CD4-positive, alpha-beta memory T cell (primary cell): ENCODE data around the gene CCDC192. TPM values are rescaled to one million over a fixed set of nuclear protein-coding genes. Genes with fewer than 3 reads are reported as not detected.

Experiments used
- CTCF ChIA-PET: fragments of 350-600 bp; sonication (Branson Sonifier 250); formaldehyde crosslinking; loops from one replicate; lab custom pipeline; 2021; ENCODE audit warnings: inconsistent platforms; ENCODE audit not compliant: partially characterized antibody; lab: Charles Lee
- POLR2A ChIA-PET: fragments of 350-600 bp; sonication (Branson Sonifier 250); formaldehyde crosslinking; loops from one replicate; lab custom pipeline; 2021; ENCODE audit not compliant: partially characterized antibody; lab: Charles Lee
- DNase-seq, 5 donors: peaks; one replicate each; pipeline versions ENCODE4 v3.0.0 to v3.0.0-alpha.2; 2020 to 2022; ENCODE audit warnings: mixed read lengths in 1 of 5
- H3K27ac ChIP-seq: one replicate; pipeline ENCODE4 v1.7.0; 2013; ENCODE audit warnings: low read depth, low read length
- H3K27me3 ChIP-seq: 2 replicates; pipeline ENCODE4 v1.7.0; 2013; ENCODE audit warnings: mild to moderate bottlenecking, low read length, moderate library complexity; ENCODE audit not compliant: insufficient read depth
- H3K36me3 ChIP-seq: 2 replicates; pipeline ENCODE4 v1.7.0; 2013; ENCODE audit warnings: mild to moderate bottlenecking, low read length, moderate library complexity; ENCODE audit not compliant: insufficient read depth
- H3K4me1 ChIP-seq: 2 replicates; pipeline ENCODE4 v1.7.0; 2013; ENCODE audit warnings: mild to moderate bottlenecking, low read length, moderate library complexity; ENCODE audit not compliant: insufficient read depth
- H3K4me3 ChIP-seq, 2 donors: one replicate each; pipeline ENCODE4 v1.7.0; 2013; ENCODE audit warnings: low read length in 2 of 2, mild to moderate bottlenecking in 1 of 2
- H3K9me3 ChIP-seq, 2 donors: one replicate each; pipeline ENCODE4 v1.7.0; 2013; ENCODE audit warnings: low read length in 2 of 2, control low read depth in 1 of 2; ENCODE audit not compliant: control insufficient read depth in 1 of 2
- H3K27ac Mint-ChIP-seq, 7 donors: one replicate each; pipeline ENCODE4 v1.8.0; 2020 to 2021; ENCODE audit warnings: mixed read lengths in 7 of 7, mild to moderate bottlenecking in 6 of 7, inconsistent platforms in 3 of 7, moderate library complexity in 3 of 7
- H3K27me3 Mint-ChIP-seq, 2 donors: one replicate each; pipeline ENCODE4 v1.8.0; 2020 to 2021; ENCODE audit warnings: mixed read lengths in 2 of 2
- H3K36me3 Mint-ChIP-seq, 2 donors: one replicate each; pipeline ENCODE4 v1.8.0; 2020 to 2021; ENCODE audit warnings: mixed read lengths in 2 of 2, inconsistent platforms in 1 of 2, mild to moderate bottlenecking in 1 of 2
- H3K4me1 Mint-ChIP-seq, 4 donors: one replicate each; pipeline ENCODE4 v1.8.0; 2020 to 2021; ENCODE audit warnings: mixed read lengths in 4 of 4, mild to moderate bottlenecking in 1 of 4
- H3K4me3 Mint-ChIP-seq, 8 donors: one replicate each; pipeline ENCODE4 v1.8.0; 2020 to 2021; ENCODE audit warnings: mixed read lengths in 8 of 8, mild to moderate bottlenecking in 7 of 8, moderate library complexity in 6 of 8, inconsistent platforms in 3 of 8
- H3K9me3 Mint-ChIP-seq, 8 donors: one replicate each; pipeline ENCODE4 v1.8.0; 2020 to 2021; ENCODE audit warnings: mixed read lengths in 8 of 8, mild to moderate bottlenecking in 5 of 8, inconsistent platforms in 3 of 8, moderate library complexity in 1 of 8
- intact Hi-C: fragments of 100-400 bp; cut with micrococcal nuclease; formaldehyde crosslinking; loops from one replicate; pipeline ENCODE4 v1.15.1; 2023
- polyA plus RNA-seq, 2 donors: library from polyadenylated mRNA; unstranded; fragments of 300-500 nt; fragmentation: Illumina TruSeq; gene quantifications; one replicate each; pipeline ENCODE4 v1.2.3, GENCODE V29; 2021
- total RNA-seq, 2 experiments: library from RNA; stranded (reverse); gene quantifications; one replicate each; pipeline ENCODE4 v1.2.3, GENCODE V29; 2021

The CCDC192 gene
- total and polyA plus RNA-seq, 4 experiments from 2014 or later: not detected

- H3K27me3 Mint-ChIP-seq: peaks cover 0 to 5% of the 10 kb centered on the region in 2 donors
- no peaks in the 10 kb centered on the region for H3K36me3 ChIP-seq
- DNase-seq: no peak
- intact Hi-C loops: no loop called here
- H3K36me3 Mint-ChIP-seq: no peaks in the 10 kb centered on the region
- peaks cover 0 to under 1% (median 0%) of the 10 kb centered on the region in 8 donors for H3K9me3 Mint-ChIP-seq
- CTCF ChIA-PET: no interaction called here
- no peak overlapping the region for H3K27ac Mint-ChIP-seq
- no peak overlapping the region for H3K27ac ChIP-seq
- H3K27me3 ChIP-seq: no peaks in the 10 kb centered on the region
- no peak overlapping the region for H3K4me3 ChIP-seq
- no peaks in the 10 kb centered on the region for H3K4me1 Mint-ChIP-seq
- no peaks in the 10 kb centered on the region for H3K9me3 ChIP-seq
- no peak overlapping the region for H3K4me3 Mint-ChIP-seq
- POLR2A ChIA-PET: no interaction called here
- H3K4me1 ChIP-seq: no peaks in the 10 kb centered on the region
These were observed 17.5 kb upstream of the CCDC192 start for GRCh38 chr5:127685662-127686061.

GRCh38 chr5:127686424-127686823, 16.8 kb upstream of the CCDC192 start:
- Mint-ChIP-seq H3K4me1 (no peaks in the 10 kb centered on the region), H3K27ac (no peak overlapping the region), H3K4me3 (no peak overlapping the region), H3K27me3 (peaks cover 0 to 4% of the 10 kb centered on the region in 2 donors), H3K9me3 (peaks cover 0 to 4% (median 0%) of the 10 kb centered on the region in 8 donors), H3K36me3 (no peaks in the 10 kb centered on the region)
- no peak for DNase-seq
- ChIA-PET CTCF (no interaction called here), POLR2A (no interaction called here)
- Histone ChIP-seq H3K36me3 (no peaks in the 10 kb centered on the region), H3K27me3 (no peaks in the 10 kb centered on the region), H3K27ac (no peak overlapping the region), H3K4me3 (no peak overlapping the region), H3K4me1 (no peaks in the 10 kb centered on the region), H3K9me3 (no peaks in the 10 kb centered on the region)
- intact Hi-C loops: no loop called here

- intact Hi-C loops: no loop called here
These were observed 8.5 kb upstream of the CCDC192 start for GRCh38 chr5:127694518-127695171.

GRCh38 chr5:127695346-127695745, 7.8 kb upstream of the CCDC192 start:
- no peak overlapping the region for H3K4me3 ChIP-seq
- Mint-ChIP-seq H3K36me3 (no peaks in the 10 kb centered on the region), H3K9me3 (peaks cover 0 to 6% (median 0%) of the 10 kb centered on the region in 8 donors), H3K4me1 (no peaks in the 10 kb centered on the region), H3K27ac (no peak overlapping the region), H3K27me3 (peaks cover 0 to 5% of the 10 kb centered on the region in 2 donors), H3K4me3 (no peak overlapping the region)
- ChIA-PET POLR2A (no interaction called here), CTCF (no interaction called here)
- H3K4me1 ChIP-seq: no peaks in the 10 kb centered on the region
- no peaks in the 10 kb centered on the region for H3K27me3 ChIP-seq
- H3K27ac ChIP-seq: no peak overlapping the region
- no peak for DNase-seq
- intact Hi-C loops: no loop called here
- no peaks in the 10 kb centered on the region for H3K36me3 ChIP-seq
- no peaks in the 10 kb centered on the region for H3K9me3 ChIP-seq

More at GRCh38 chr5:127694518-127695171, 8.5 kb upstream of the CCDC192 start:
- no peak for DNase-seq
- H3K4me3 ChIP-seq: no peak overlapping the region
- H3K9me3 ChIP-seq: no peaks in the 10 kb centered on the region
- no peak overlapping the region for H3K27ac ChIP-seq
- ChIA-PET POLR2A (no interaction called here), CTCF (no interaction called here)
- H3K4me1 Mint-ChIP-seq: no peaks in the 10 kb centered on the region
- H3K27me3 ChIP-seq: no peaks in the 10 kb centered on the region
- peaks cover 0 to 5% of the 10 kb centered on the region in 2 donors for H3K27me3 Mint-ChIP-seq
- peaks cover 0 to 6% (median 0%) of the 10 kb centered on the region in 8 donors for H3K9me3 Mint-ChIP-seq
- H3K4me3 Mint-ChIP-seq: no peak overlapping the region
- H3K36me3 ChIP-seq: no peaks in the 10 kb centered on the region
- H3K4me1 ChIP-seq: no peaks in the 10 kb centered on the region
- no peak overlapping the region for H3K27ac Mint-ChIP-seq
- no peaks in the 10 kb centered on the region for H3K36me3 Mint-ChIP-seq

GRCh38 chr5:127696683-127697082, 6.5 kb upstream of the CCDC192 start:
- no peak overlapping the region for H3K27ac ChIP-seq
- POLR2A ChIA-PET: no interaction called here

GRCh38 chr5:127697894-127698600, 5.1 kb upstream of the CCDC192 start:
- Mint-ChIP-seq H3K36me3 (no peaks in the 10 kb centered on the region), H3K27ac (no peak overlapping the region), H3K4me3 (no peak overlapping the region), H3K27me3 (peaks cover 0 to 3% of the 10 kb centered on the region in 2 donors), H3K4me1 (no peaks in the 10 kb centered on the region), H3K9me3 (peaks cover 0 to 2% (median 0%) of the 10 kb centered on the region in 8 donors)
- H3K4me3 ChIP-seq: no peak overlapping the region
- intact Hi-C loops: no loop called here
- ChIA-PET POLR2A (no interaction called here), CTCF (no interaction called here)
- no peaks in the 10 kb centered on the region for H3K4me1 ChIP-seq
- H3K27me3 ChIP-seq: no peaks in the 10 kb centered on the region
- H3K36me3 ChIP-seq: no peaks in the 10 kb centered on the region
- no peak overlapping the region for H3K27ac ChIP-seq
- no peaks in the 10 kb centered on the region for H3K9me3 ChIP-seq
- no peak for DNase-seq

More at GRCh38 chr5:127696683-127697082, 6.5 kb upstream of the CCDC192 start:
- H3K36me3 Mint-ChIP-seq: no peaks in the 10 kb centered on the region
- H3K4me3 ChIP-seq: no peak overlapping the region
- H3K27me3 ChIP-seq: no peaks in the 10 kb centered on the region
- no peaks in the 10 kb centered on the region for H3K9me3 ChIP-seq
- H3K9me3 Mint-ChIP-seq: peaks cover 0 to 2% (median 0%) of the 10 kb centered on the region in 8 donors
- H3K27me3 Mint-ChIP-seq: peaks cover 0 to 5% of the 10 kb centered on the region in 2 donors
- no peak for DNase-seq
- CTCF ChIA-PET: no interaction called here
- no peaks in the 10 kb centered on the region for H3K36me3 ChIP-seq
- no peaks in the 10 kb centered on the region for H3K4me1 Mint-ChIP-seq
- intact Hi-C loops: no loop called here
- no peak overlapping the region for H3K27ac Mint-ChIP-seq
- no peaks in the 10 kb centered on the region for H3K4me1 ChIP-seq
- no peak overlapping the region for H3K4me3 Mint-ChIP-seq

- ChIA-PET CTCF (no interaction called here), POLR2A (no interaction called here)
- Histone ChIP-seq H3K27ac (no peak overlapping the region), H3K27me3 (no peaks in the 10 kb centered on the region), H3K4me3 (no peak overlapping the region), H3K9me3 (no peaks in the 10 kb centered on the region), H3K36me3 (no peaks in the 10 kb centered on the region), H3K4me1 (no peaks in the 10 kb centered on the region)
- peaks cover 0 to 2% (median 0%) of the 10 kb centered on the region in 8 donors for H3K9me3 Mint-ChIP-seq
- H3K4me3 Mint-ChIP-seq: no peak overlapping the region
- no peak for DNase-seq
- H3K27me3 Mint-ChIP-seq: peaks cover 4 to 5% of the 10 kb centered on the region in 2 donors
- no peak overlapping the region for H3K27ac Mint-ChIP-seq
- no peaks in the 10 kb centered on the region for H3K4me1 Mint-ChIP-seq
- intact Hi-C loops: no loop called here
- H3K36me3 Mint-ChIP-seq: no peaks in the 10 kb centered on the region
These were observed 3.8 kb upstream of the CCDC192 start for GRCh38 chr5:127699416-127699815.
